Measurements from ENCODE around the gene ITGB5. TPM values are rescaled to one million over a fixed set of nuclear protein-coding genes. Genes with fewer than 3 reads are reported as not detected.

The ITGB5 gene
- total RNA-seq, 1 experiment from 2014 or later, result 146 TPM

DNA sequence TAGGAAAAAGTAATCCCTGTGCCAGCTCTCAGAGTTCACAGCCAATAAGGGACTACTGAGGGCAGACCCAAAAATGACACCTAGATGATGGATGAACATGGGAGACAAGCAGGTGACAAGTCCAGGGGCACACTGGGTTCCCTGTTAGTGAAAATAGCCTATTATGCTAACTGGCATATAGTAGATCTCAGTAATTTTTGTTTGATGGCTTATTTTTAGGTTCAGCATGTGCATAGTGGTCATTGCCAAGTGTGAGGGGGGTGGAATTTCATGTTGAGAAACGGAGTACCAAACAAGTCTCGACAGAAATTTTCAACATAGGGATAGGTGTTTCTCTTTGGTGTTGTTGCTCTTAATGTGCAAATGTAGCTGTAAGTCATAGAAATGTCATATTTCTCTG, 6.4 kb upstream of the ITGB5 start:
- H3K27ac ChIP-seq (ENCODE audit: insufficient read length, low read depth, low read length), result no peak overlapping the region
- peaks cover 19 to 21% of the 10 kb centered on the region in 2 experiments for H3K4me1 Mint-ChIP-seq
- no peaks in the 10 kb centered on the region for H3K27me3 ChIP-seq (ENCODE audit: insufficient read depth, low read length)
- H3K27ac Mint-ChIP-seq, result no peak overlapping the region
- no peak overlapping the region for H3K4me3 Mint-ChIP-seq
- no peaks in the 10 kb centered on the region for H3K79me2 ChIP-seq (ENCODE audit: insufficient read depth, low read length)
- H2BK12ac ChIP-seq (ENCODE audit: insufficient read length, low read depth, low read length), result no peak overlapping the region
- H4K5ac ChIP-seq (ENCODE audit: insufficient read length, low read depth, low read length), result no peak overlapping the region
- no peak overlapping the region for H4K91ac ChIP-seq (ENCODE audit: insufficient read length, low read depth, low read length)
- H3K14ac ChIP-seq (ENCODE audit: insufficient read depth, low read length), result no peak overlapping the region
- no peak overlapping the region for H3K18ac ChIP-seq (ENCODE audit: insufficient read length, low read depth, low read length)
- no peaks in the 10 kb centered on the region for H3K36me3 Mint-ChIP-seq (ENCODE audit: insufficient read depth in 1 of 3, low read depth in 3 of 3)
- no peak overlapping the region for H4K8ac ChIP-seq (replicated peaks; ENCODE audit: insufficient read length, low read depth, low read length)
- H2AK5ac ChIP-seq (ENCODE audit: insufficient read length, low read length), result no peak overlapping the region
- no peaks in the 10 kb centered on the region for H3K9me3 Mint-ChIP-seq
- no peak overlapping the region for H2AFZ ChIP-seq (ENCODE audit: low read length)
- no peak overlapping the region for H2BK5ac ChIP-seq (ENCODE audit: insufficient read length, low read length)
- no peaks in the 10 kb centered on the region for H3K23me2 ChIP-seq (ENCODE audit: insufficient read length, low read depth, low read length, poor library complexity, severe bottlenecking)
- H3K23ac ChIP-seq (ENCODE audit: insufficient read length, low read depth, low read length), result no peak overlapping the region
- H3K4ac ChIP-seq (ENCODE audit: low read depth, low read length), result no peak overlapping the region
- H3K4me1 ChIP-seq (ENCODE audit: insufficient read depth, low read length), result peaks cover 1% of the 10 kb centered on the region; the same call in 1 of the 2 replicates
- no peak overlapping the region for H2BK20ac ChIP-seq (ENCODE audit: low read depth, low read length, poor library complexity, severe bottlenecking)
- H3K4me2 ChIP-seq (ENCODE audit: insufficient read depth, insufficient read length, low read length), result no peak overlapping the region
- no peaks in the 10 kb centered on the region for H3K79me1 ChIP-seq (ENCODE audit: insufficient read depth, low read depth, low read length, poor library complexity, severe bottlenecking)
- TF ChIP-seq, protein P1, sequence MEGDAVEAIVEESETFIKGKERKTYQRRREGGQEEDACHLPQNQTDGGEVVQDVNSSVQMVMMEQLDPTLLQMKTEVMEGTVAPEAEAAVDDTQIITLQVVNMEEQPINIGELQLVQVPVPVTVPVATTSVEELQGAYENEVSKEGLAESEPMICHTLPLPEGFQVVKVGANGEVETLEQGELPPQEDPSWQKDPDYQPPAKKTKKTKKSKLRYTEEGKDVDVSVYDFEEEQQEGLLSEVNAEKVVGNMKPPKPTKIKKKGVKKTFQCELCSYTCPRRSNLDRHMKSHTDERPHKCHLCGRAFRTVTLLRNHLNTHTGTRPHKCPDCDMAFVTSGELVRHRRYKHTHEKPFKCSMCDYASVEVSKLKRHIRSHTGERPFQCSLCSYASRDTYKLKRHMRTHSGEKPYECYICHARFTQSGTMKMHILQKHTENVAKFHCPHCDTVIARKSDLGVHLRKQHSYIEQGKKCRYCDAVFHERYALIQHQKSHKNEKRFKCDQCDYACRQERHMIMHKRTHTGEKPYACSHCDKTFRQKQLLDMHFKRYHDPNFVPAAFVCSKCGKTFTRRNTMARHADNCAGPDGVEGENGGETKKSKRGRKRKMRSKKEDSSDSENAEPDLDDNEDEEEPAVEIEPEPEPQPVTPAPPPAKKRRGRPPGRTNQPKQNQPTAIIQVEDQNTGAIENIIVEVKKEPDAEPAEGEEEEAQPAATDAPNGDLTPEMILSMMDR (conservative IDR thresholded peaks at IDR 0.05), result no peak
- H3T11ph ChIP-seq (ENCODE audit: low read length), result no peak overlapping the region
- no peaks in the 10 kb centered on the region for H4K20me1 ChIP-seq (ENCODE audit: control insufficient read depth, insufficient read depth, insufficient read length)
- H3K56ac ChIP-seq (ENCODE audit: insufficient read length, low read depth, low read length), result no peak overlapping the region
- no peak overlapping the region for H2BK15ac ChIP-seq (ENCODE audit: low read depth, low read length)
- H3K9ac ChIP-seq (ENCODE audit: extremely low read depth, insufficient read length, low read length), result no peak overlapping the region
- no peak for DNase-seq
- H3K27me3 Mint-ChIP-seq (ENCODE audit: low read depth), result no peaks in the 10 kb centered on the region
- H3K9me3 ChIP-seq (ENCODE audit: control insufficient read depth, low read depth, low read length), result no peaks in the 10 kb centered on the region
- H2BK120ac ChIP-seq (ENCODE audit: low read depth, low read length, poor library complexity, severe bottlenecking), result no peak overlapping the region
- WGBS (ENCODE audit: extremely low coverage, insufficient read length, low lambda C conversion rate), result no CpG with 5 or more reads among the region's 2 CpGs
